NCI-H1092 (cell line): ENCODE results near the gene FADS6.

Experiments
- DNase-seq: peaks from one replicate; lab custom pipeline; 2025; lab: John Stamatoyannopoulos, UW

The FADS6 gene

GRCh38 chr17:74868908-74869255 lies 24.6 kb downstream of the FADS6 start:
- no peak for DNase-seq

DNA sequence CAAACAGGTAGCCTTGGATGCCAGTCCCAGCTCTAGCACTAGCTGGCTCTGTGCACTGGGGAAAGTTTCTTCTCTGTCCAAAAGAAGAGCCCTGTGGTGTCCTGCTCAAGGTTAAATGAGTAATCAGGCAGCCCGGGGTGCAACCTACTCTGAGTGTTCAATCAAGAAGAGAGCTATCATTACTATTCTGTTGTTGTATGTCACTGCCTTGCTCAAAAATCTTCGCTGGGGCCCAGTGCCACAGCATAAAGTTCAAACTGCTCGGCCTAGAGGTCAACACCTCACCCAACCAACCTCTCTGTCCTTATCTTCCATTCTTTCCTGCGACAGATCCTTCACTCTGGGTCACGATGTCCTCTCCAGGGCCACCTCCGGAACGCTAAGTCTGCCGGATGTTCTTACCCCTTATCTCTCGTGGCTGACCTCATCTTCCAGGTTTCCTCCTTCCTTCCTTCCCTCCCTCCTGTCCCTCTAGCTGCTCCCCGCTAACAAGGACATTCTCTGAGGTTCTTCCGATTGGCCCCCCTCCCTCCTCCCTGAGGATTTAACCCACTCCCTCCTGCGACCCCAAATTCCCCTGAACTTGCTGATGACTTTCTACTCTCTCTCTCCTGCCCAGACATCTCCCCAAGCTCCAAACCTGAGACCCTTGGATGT lies 25.1 kb downstream of the FADS6 start:
- no peak for DNase-seq

DNA sequence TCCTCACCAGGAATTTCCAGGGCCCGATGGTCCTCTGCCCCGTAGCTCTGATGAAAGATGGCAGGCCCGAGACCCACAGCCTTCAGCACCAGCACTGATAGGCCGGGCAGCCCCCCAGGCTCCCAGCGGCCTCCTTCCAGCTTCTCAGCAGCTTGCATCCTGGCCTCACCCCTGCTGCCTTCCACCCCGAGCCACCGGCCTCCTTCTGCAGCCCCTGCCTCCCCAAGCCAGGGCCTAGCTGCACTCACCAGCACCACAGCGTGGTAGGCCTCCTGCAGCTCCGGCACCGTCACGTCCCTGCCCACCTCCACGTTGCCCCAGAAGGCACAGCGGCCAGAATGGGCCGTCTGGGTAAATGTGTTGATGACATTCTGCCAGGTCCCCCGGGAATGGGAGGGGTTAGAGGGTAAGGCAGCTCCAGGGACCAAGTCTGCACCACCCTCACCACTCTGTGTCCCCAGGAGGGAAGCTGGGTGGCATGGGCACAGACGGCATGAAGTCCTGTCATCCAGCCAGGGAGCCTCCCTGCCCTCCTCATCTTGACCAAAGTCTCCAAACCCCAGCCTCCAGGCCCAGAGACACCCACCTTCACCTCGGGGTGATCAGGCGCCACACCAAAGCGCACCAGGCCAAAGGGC lies 27.1 kb downstream of the FADS6 start:
- DNase-seq, result no peak

GRCh38 chr17:74865504-74866197 lies 27.8 kb downstream of the FADS6 start:
- no peak for DNase-seq

GRCh38 chr17:74864866-74865395 lies 28.5 kb downstream of the FADS6 start:
- no peak for DNase-seq

- DNase-seq, result no peak
These were observed 29.1 kb downstream of the FADS6 start for GRCh38 chr17:74864297-74864865.

- no peak for DNase-seq
These were observed 29.8 kb downstream of the FADS6 start for GRCh38 chr17:74863420-74864296.

GRCh38 chr17:74862919-74863318 lies 30.5 kb downstream of the FADS6 start:
- no peak for DNase-seq

DNA sequence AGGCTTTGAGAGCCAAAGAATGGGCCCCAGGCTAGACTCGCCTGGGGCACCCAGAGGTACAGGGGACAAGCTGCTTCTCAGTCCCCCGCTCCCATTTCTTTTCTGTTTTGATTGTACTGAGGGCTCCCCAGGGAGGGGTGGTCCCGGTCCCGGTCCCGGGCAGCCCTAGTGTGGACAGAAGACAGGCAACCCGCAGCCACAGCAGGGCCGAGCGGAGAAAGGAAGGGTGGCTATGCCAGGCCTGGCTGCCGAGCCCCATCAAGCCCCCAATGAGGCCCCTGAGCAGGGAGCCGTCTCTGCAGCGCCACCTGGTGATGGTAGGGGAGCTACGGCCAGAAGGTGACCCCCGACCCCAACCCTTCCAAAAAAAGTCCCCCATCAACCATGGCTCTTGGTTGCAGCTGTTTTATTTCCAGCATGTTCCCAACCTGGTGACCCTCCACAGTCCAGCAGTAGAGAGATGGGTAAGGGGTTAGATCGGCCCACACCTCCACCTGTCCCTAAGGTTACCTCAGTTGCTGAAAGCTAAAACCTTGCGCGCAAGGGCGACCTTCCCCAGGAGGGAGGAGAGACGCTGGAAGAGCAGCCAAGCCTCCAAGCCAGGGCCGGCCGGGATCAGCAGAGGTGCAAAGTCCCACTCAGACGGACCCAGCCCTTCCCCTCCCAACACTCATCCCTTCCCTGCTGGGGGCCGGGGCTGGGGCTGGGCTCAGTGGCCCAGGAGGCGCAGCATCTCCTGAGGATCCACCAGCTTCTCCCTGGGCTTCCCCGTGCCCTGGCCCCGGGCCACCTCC lies 31.1 kb downstream of the FADS6 start:
- peak; percentile 33 for DNase-seq

- no peak for DNase-seq
These were observed 31.7 kb downstream of the FADS6 start for GRCh38 chr17:74861662-74862107.

DNA sequence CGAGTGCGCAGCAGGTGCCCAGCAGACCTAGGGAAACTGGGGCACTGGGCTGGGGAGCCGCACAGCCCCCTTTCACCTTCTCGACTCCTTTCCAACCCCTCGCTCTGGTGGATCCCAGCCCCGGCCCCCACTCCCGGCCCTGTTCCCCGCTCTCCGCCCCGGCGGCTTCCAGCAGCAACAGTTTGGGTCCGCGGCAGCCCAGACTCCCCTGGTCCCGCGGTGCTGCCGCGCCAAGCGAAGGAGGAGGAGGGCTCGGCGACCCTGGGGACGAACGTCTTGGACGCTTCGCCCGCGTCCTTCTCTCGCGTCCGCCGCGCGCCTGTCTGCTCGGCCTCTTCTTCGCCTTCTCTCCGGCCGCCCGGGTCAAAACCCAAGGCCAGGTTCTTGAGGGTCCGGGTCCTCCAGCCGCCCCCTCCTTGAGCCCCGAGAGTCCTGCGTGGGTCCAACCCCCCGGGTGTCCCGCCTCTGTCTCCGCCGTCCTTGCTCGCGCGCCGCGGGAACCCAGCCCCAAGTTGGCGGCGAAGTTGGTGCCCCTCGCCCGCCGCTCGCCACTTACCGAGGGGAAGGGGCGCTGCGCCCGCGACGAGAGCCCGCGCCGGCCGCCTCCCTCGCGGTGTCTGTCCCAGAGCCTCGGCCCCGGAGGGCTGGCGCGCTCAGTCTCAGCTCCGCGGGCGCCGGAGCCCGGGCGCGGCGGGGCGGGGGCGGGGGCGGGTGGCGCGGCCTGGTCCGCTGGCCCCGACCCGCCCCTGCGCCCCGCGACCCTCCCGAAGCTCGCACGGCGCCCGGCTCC lies 32.4 kb downstream of the FADS6 start:
- DNase-seq, result no peak

GRCh38 chr17:74860229-74860871 lies 33.1 kb downstream of the FADS6 start:
- no peak for DNase-seq

DNA sequence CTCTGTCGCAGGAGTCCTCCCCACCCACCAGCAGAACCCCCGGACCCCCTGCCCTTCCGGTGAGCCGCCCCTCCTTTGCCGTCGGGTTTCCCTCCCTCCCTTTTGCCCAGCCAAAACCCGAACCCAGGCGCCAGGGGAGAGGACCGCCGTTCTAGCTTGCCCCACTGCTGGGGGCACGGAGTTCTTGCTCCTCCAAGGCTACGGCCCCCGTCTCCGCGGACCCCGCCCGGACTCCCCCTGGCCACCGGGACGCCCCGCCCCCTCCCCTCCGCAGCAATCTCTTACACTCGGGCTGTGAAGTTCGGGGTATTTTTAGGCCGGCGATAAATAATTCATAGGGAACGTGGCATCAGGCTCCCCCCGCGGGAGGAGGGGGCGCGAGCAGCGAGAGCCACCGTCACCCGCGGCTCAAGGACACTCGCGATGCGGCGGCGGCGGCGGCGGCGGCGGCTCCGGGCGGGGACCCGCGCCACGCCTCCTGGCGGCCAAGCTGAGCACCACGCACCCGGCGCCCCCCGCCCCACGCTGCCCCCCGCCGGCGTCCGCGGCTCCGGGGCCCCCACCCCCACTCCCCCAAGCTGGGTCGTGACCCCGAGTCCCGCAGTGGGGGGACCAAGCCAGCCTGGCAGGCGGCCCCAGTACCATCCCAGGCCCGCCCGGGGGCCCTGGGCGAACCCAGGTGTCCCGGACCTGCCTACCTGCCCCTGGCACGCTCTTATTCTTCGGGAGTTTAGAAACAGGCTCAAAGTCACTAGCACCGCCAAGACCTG lies 33.8 kb downstream of the FADS6 start, which contains the start of gene GRIN2C:
TSS of gene GRIN2C (minus strand) at position 427 of the 770 bp plus-strand sequence. CDS start 4,793 bp downstream, outside the sequence.
- DNase-seq, result no peak

DNA sequence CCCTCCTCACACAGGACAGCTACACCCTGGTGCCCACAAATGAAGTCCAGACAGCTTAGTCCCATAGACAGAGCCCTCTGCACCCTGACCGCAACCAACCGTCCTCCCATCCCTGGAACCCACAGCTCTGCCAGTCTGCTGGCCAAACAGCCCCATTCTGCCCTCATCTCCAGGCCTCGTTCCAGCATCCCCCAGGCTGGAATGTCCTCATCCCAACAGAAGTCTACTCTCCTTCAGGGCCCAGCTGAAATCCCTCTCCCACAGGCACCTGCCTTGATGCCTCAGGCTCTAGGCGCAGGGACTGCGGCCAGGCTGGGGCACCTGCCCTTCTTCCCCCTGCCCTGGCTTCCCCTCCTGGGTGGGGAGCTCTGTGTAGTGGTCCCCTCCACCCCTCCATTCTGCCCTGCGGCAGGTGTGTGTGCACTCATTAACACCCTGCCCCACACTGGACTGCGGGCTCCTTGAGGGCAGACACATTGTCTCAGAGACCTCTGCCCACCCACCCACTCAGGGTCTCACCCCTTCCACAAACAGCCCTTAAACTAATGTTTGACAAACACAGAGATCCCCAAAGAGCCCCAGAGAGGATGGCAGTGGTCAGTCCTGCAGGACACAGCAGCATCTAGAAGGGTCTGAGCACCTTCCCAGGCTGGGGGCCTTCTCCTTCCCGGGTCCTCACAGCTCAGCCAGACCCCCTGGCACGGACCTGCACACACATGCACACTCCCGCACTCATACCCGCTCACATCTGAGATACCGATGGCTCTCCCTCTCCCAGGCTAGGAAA lies 34.6 kb downstream of the FADS6 start:
- no peak for DNase-seq

GRCh38 chr17:74857191-74857590 lies 36.2 kb downstream of the FADS6 start:
- no peak for DNase-seq

DNA sequence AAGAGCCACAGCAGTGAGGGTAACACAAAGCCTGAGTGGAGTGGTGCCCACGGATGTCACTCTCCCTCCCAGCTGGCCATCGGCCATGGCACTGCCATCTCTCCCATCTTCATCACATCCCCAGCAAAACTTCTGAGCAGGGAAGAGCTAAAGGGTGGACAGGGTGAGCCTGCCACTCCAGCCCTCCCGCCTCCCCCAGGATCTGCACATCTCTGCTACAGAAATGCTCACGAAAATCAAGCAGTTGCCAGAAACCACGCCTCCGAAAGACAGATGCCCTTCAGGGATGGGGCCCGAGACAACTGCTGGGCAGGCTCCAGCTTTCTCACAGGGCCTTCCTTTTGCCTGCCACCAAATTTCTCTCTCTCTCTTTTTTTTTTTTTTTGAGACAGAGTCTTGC lies 37.3 kb downstream of the FADS6 start:
- DNase-seq, result no peak

DNA sequence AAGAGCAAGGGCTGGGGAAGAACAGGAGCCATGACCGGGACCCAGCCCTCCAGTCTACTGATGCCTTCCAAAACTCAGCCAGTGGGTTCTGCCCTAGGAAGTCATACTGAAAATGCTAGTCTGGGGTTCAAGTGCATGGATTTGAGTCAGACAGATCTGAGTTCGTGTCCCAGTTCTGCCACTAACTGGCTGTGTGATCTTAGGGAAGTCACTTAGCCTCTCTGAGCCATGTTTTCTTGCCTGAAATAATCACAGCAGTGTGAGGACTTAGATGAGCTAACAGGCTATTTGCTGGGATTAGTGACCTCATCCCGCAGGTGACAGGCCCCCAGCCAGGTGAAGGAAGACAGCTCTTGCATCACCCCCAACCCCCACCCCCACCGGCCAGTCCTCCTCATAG lies 38.1 kb downstream of the FADS6 start:
- no peak for DNase-seq

DNA sequence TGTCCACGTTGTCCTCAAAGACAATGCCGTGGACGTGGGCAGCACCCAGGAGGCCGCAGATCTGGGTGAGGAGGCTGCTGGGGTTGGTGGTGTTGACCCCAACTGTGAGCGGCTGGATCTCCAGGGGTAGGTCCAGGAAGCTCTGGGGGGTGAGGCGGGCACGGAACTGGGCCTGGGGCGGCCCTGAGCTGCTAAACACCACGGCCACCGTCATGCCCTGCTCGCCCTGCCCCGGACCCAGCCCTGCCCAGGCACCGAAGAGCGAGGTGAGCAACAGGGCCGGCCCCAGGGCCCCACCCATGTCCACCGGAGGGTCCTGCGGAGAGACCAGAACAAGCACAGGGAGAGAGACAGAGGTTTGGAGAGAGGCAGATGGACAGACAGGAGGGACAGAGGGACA lies 38.6 kb downstream of the FADS6 start:
- no peak for DNase-seq
